ENCODE data around the gene C1orf56. TPM values are rescaled to one million over a fixed set of nuclear protein-coding genes. Genes with fewer than 3 reads are reported as not detected.

The C1orf56 gene
- total RNA-seq, 6 donors from 2014 or later, result 2.6 to 9.4 (median 3.8) TPM

DNA sequence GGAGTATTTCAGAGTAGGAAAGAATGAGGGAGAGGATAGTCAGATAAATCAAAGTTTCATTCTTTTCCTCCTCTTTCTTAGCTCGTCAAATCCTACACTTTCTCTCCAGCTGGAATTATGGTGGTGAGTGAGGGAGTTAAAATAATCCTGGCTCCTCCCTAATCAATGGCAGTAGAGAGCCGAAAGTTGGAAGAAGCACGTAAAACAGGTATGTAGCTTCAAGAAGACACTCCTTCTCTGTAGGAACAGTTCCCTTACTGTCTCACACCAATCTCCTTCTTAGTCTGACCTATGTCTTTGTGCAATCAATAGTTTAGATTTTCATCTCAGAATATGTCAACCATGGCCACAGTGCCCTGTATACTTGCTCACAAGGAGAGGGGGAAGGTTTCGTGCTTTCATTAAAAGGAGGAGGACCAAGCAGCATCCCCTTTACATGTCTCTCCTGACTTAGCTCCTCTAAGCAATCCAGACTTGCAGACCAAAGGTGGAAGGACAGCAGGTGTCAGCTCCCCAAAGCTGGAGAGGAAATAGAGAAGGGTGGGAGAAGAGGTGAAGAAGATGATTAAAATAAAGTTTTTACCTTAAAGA is 41.7 kb upstream of the C1orf56 start:
- ATAC-seq (ENCODE audit: low FRiP score in 2 of 2) (no peak), DNase-seq (no peak)
- peak overlapping the region; percentile 47 to 61 (median 56) for H3K4me3 ChIP-seq
- TF ChIP-seq POLR2A (IDR thresholded peaks at IDR 0.05) (no peak), EP300 (IDR thresholded peaks at IDR 0.05) (no peak), POLR2AphosphoS5 (IDR thresholded peaks at IDR 0.05) (no peak)
- TF ChIP-seq, protein P1, sequence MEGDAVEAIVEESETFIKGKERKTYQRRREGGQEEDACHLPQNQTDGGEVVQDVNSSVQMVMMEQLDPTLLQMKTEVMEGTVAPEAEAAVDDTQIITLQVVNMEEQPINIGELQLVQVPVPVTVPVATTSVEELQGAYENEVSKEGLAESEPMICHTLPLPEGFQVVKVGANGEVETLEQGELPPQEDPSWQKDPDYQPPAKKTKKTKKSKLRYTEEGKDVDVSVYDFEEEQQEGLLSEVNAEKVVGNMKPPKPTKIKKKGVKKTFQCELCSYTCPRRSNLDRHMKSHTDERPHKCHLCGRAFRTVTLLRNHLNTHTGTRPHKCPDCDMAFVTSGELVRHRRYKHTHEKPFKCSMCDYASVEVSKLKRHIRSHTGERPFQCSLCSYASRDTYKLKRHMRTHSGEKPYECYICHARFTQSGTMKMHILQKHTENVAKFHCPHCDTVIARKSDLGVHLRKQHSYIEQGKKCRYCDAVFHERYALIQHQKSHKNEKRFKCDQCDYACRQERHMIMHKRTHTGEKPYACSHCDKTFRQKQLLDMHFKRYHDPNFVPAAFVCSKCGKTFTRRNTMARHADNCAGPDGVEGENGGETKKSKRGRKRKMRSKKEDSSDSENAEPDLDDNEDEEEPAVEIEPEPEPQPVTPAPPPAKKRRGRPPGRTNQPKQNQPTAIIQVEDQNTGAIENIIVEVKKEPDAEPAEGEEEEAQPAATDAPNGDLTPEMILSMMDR (IDR thresholded peaks at IDR 0.05), result no peak
- peaks cover 52 to 79% (median 62%) of the 10 kb centered on the region in 4 donors for H3K4me1 ChIP-seq
- peak overlapping the region; percentile 79 to 96 (median 93) for H3K27ac ChIP-seq
- WGBS, 2 donors, result 11 to 20% methylated on average over 4 of the region's 4 CpGs
- H3K27me3 ChIP-seq, result no peaks in the 10 kb centered on the region
- peaks cover 0 to 15% (median 2%) of the 10 kb centered on the region in 4 donors for H3K36me3 ChIP-seq
- no peaks in the 10 kb centered on the region for H3K9me3 ChIP-seq

DNA sequence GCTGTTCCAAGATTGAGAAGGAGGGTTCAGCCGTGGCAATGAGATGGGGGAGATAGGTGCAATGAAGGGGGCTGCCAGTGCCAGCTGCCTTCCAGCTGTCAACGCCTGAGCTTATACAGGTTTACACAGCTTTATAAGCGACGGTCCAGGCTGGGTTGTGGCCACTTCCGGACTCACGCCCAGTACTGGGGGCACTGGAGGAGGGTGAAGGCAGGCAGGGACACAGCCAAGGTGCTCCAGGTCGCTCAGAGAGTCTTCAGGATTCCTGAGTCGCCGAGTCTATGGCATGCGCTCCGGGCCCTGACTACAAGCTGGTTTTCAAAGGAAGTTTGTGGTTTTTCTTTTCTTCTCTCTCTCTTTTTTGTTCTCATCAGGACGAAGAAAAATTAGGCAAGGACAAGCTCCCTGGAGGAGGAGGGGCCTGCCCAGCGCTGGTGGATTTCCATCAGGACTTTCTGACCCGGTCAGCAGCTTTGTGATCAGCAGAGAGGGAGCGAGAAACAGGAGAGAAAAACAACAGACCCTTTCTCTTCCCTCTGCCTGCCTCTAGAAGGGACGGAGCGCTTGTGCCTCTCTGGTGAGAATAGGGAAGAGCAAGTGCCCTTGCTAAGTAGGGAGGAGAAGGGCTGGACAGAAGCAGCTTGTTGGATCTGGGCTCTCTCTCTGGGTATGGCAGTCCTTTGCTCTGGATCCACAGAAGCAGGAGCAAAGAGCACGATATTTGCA is 41.1 kb upstream of the C1orf56 start, which contains the start of gene MINDY1:
Gene MINDY1, minus strand, starts transcription at position 576 of the 726 bp plus-strand sequence. CDS start 4,285 bp downstream, outside the sequence.
- H3K27me3 ChIP-seq, result no peaks in the 10 kb centered on the region
- 2% methylated on average over 16 to 18 of the region's 18 CpGs for WGBS, 2 donors
- H3K27ac ChIP-seq, result peak within 1 kb of the TSS; percentile 79 to 96 (median 93)
- DNase-seq, result peak in 1 of 2 donors; percentile 76
- H3K4me3 ChIP-seq, result peak within 1 kb of the TSS; percentile 47 to 74 (median 56)
- peaks cover 58 to 80% (median 67%) of the 10 kb centered on the region in 4 donors for H3K4me1 ChIP-seq
- peak; percentile 6 to 78 for TF ChIP-seq POLR2AphosphoS5 (IDR thresholded peaks at IDR 0.05)
- TF ChIP-seq EP300 (IDR thresholded peaks at IDR 0.05), result no peak
- peak in 3 of 4 donors; percentile 21 to 67 (median 21) for TF ChIP-seq POLR2A (IDR thresholded peaks at IDR 0.05)
- TF ChIP-seq, protein P1 (IDR thresholded peaks at IDR 0.05), result peak; percentile 23 to 56 (median 42)
- no peaks in the 10 kb centered on the region for H3K9me3 ChIP-seq
- H3K36me3 ChIP-seq, result peaks cover 0 to 9% (median 2%) of the 10 kb centered on the region in 4 donors
- ATAC-seq (ENCODE audit: low FRiP score in 2 of 2), result peak; percentile 82 to 86

DNA sequence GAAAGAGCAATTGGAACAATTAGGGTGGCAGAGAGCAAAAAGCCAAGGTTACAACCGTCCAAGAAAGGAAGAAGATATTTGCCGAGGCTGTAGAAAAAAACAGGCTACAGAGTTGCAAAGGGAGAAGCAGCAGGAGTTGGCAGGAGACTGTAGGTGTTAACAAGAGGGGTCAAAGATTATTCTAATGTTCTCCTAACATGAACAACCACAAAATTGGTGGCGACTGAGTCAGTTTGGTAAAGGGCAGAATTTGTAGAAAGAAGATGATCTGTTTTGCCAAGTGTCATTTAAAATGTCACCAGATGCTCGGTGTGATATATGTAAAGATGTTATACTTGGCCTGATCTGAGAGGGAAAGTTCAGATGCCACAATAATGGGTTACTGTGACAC is 39.7 kb upstream of the C1orf56 start:
- no peaks in the 10 kb centered on the region for H3K36me3 ChIP-seq
- H3K9me3 ChIP-seq, result no peaks in the 10 kb centered on the region
- 15 to 16% methylated on average over 4 of the region's 4 CpGs for WGBS, 2 donors
- H3K27me3 ChIP-seq, result no peaks in the 10 kb centered on the region
- no peak for DNase-seq
- ATAC-seq (ENCODE audit: low FRiP score in 2 of 2), result no peak
- TF ChIP-seq POLR2AphosphoS5 (IDR thresholded peaks at IDR 0.05) (no peak), POLR2A (IDR thresholded peaks at IDR 0.05) (no peak)
- H3K4me3 ChIP-seq, result peak overlapping the region in 3 of 4 donors; percentile 59 to 77 (median 74)
- peaks cover 58 to 81% (median 74%) of the 10 kb centered on the region in 4 donors for H3K4me1 ChIP-seq
- peak overlapping the region; percentile 79 to 96 (median 93) for H3K27ac ChIP-seq

DNA sequence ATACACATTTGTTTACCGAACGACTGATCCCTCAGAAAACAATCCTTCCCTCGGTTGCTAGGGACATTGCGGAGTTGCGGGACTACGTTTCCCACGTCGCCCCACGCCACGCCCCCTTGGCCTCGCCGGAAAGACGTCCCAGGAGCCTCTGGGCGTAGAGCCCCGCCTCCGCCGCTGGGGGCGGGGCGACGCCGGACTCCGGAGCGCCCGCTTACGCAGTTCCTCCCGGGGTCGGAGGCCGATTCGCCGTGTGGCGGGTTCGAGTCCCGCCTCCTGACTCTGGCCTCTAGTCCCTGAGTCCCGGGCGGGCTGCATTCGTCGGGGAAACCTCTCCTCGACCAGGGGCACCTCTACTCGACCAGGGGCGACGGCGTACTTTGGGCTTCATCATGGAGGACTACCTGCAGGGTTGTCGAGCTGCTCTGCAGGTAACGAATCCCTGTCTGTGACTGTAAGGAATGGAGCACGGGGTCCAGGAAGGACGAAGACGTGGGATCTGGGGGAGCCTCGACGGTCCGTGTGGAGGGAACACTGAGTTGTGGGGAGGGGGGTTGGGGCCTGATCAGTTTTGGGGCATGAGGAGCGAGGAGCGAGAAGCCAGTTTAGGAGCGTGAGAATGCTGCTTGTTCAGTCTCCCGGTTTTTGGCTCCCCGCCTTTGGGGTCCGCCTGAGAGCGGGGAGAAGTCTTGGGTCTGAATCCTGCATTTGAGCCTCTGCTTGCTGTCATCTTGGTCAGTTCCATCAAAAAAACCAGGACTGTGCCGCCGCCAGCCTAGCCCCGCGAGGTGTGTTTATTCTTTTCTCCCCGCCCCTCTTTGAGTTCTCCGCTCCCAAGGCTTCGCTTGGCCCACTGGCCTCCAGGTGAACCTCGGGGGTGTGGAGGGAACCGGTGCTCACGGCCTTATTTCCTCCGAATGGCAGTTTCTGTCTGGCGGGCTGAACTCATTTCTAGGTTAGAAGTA is 39.0 kb upstream of the C1orf56 start, which contains the start of gene PRUNE1:
Gene PRUNE1, plus strand, starts transcription at position 206 of the 962 bp plus-strand sequence. Its CDS starts 184 bp downstream, at position 390.
- H3K36me3 ChIP-seq, result no peaks in the 10 kb centered on the region
- peaks cover 53 to 81% (median 73%) of the 10 kb centered on the region in 4 donors for H3K4me1 ChIP-seq
- no peaks in the 10 kb centered on the region for H3K27me3 ChIP-seq
- WGBS, 2 donors, result 0% methylated on average over 34 to 47 of the region's 69 CpGs
- no peaks in the 10 kb centered on the region for H3K9me3 ChIP-seq
- peak within 1 kb of the TSS; percentile 79 to 96 (median 93) for H3K27ac ChIP-seq
- H3K4me3 ChIP-seq, result peak within 1 kb of the TSS; percentile 59 to 77 (median 70)
- ATAC-seq (ENCODE audit: low FRiP score in 2 of 2) (peak; percentile 97 to 98), DNase-seq (peak; percentile 96 to 100)
- TF ChIP-seq, protein P1 (IDR thresholded peaks at IDR 0.05), result peak in 4 of 6 experiments; percentile 28 to 51 (median 38)
- TF ChIP-seq POLR2A (IDR thresholded peaks at IDR 0.05) (peak in 2 of 4 donors; percentile 76 to 82), POLR2AphosphoS5 (IDR thresholded peaks at IDR 0.05) (peak; percentile 54 to 83), EP300 (IDR thresholded peaks at IDR 0.05) (peak in 1 of 4 donors; percentile 10)
